ENCODE measurements around the gene QKI. TPM values are rescaled to one million over a fixed set of nuclear protein-coding genes. Genes with fewer than 3 reads are reported as not detected.
"Not testable (repeated sequence)": the region's sequence is repeated elsewhere in the genome, so short reads cannot be mapped to it uniquely, and the experiment has no call there.

The QKI gene
- total RNA-seq, 1 donor from 2014 or later, result 290 TPM

DNA sequence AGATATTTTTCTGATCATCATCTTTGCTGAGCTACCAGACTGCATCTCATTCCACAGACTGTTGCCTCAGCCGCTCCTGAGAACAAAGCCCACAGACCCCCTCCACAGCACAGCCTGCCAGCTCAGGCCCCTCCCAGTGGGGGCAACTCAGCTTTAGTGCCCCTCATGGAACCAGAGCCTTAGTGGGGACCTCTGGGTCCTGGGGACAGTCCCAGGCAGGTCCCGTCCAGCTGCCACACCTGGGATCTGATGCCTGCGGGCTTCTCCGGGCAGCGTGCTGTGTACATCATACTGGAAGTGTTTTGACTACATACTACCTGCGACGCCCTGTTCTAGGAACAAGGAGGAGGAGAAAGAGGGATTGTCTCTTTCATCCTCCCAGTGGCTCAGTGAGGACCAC, 38.3 kb upstream of the QKI start:
- Mint-ChIP-seq H3K4me3 (ENCODE audit: unreplicated experiment) (no peak overlapping the region), H3K27ac (ENCODE audit: unreplicated experiment) (no peak overlapping the region)
- TF ChIP-seq, protein P1, sequence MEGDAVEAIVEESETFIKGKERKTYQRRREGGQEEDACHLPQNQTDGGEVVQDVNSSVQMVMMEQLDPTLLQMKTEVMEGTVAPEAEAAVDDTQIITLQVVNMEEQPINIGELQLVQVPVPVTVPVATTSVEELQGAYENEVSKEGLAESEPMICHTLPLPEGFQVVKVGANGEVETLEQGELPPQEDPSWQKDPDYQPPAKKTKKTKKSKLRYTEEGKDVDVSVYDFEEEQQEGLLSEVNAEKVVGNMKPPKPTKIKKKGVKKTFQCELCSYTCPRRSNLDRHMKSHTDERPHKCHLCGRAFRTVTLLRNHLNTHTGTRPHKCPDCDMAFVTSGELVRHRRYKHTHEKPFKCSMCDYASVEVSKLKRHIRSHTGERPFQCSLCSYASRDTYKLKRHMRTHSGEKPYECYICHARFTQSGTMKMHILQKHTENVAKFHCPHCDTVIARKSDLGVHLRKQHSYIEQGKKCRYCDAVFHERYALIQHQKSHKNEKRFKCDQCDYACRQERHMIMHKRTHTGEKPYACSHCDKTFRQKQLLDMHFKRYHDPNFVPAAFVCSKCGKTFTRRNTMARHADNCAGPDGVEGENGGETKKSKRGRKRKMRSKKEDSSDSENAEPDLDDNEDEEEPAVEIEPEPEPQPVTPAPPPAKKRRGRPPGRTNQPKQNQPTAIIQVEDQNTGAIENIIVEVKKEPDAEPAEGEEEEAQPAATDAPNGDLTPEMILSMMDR (IDR thresholded peaks at IDR 0.05), result no peak

DNA sequence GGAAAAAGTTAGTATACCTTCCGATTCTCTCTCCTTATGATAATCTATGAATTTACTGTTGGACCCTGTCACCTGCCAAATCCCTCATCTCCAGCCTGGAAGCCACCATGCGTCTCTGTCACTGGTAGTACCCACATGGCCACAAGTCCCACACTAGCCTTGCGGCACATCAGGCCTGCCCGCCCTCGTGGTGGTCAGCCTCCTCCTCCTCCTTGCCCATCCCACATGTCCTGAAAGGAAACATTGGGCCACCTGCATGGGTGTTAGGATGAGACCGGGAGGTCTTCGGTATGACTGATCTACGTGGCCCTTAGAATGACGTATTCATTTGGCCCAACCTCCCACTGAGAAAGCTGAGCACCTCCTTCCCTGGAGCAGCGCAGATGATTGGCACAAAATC, 37.0 kb upstream of the QKI start:
- H3K27ac Mint-ChIP-seq (ENCODE audit: unreplicated experiment), result no peak overlapping the region
- no peak overlapping the region for H3K4me3 Mint-ChIP-seq (ENCODE audit: unreplicated experiment)
- H3K36me3 Mint-ChIP-seq (ENCODE audit: unreplicated experiment), result no peaks in the 10 kb centered on the region
- DNase-seq (ENCODE audit: extremely low spot score, unreplicated experiment), result no peak
- TF ChIP-seq, protein P1 (IDR thresholded peaks at IDR 0.05), result no peak
- H3K9me3 Mint-ChIP-seq (ENCODE audit: unreplicated experiment), result no peaks in the 10 kb centered on the region
- no peaks in the 10 kb centered on the region for H3K27me3 Mint-ChIP-seq (ENCODE audit: unreplicated experiment)
- H3K4me1 Mint-ChIP-seq (ENCODE audit: unreplicated experiment), result no peaks in the 10 kb centered on the region

More for the DNA sequence above, 38.3 kb upstream of the QKI start:
- no peak for DNase-seq (ENCODE audit: extremely low spot score, unreplicated experiment)
- Mint-ChIP-seq H3K4me1 (ENCODE audit: unreplicated experiment) (no peaks in the 10 kb centered on the region), H3K36me3 (ENCODE audit: unreplicated experiment) (no peaks in the 10 kb centered on the region), H3K27me3 (ENCODE audit: unreplicated experiment) (no peaks in the 10 kb centered on the region), H3K9me3 (ENCODE audit: unreplicated experiment) (no peaks in the 10 kb centered on the region)

DNA sequence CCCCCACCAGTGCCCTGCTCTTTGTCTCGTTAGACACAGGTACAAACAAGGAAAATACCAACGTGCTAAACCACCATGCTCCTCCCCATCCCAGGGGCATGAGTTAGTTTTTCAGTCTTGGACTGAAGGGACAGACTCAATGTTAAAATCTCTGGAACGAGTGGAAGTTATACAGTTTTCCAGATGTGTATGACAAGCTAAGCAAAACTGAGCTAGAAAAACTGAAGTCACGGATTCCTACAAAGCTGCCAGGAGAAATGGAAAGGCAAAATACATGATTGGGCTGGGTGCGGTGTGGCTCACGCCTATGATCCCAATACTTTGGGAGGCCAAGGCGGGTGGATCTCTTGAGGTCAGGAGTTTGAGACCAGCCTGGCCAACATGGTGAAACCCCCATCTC, 34.3 kb upstream of the QKI start:
- Mint-ChIP-seq H3K4me1 (ENCODE audit: unreplicated experiment) (no peaks in the 10 kb centered on the region), H3K27ac (ENCODE audit: unreplicated experiment) (no peak overlapping the region), H3K4me3 (ENCODE audit: unreplicated experiment) (no peak overlapping the region), H3K27me3 (ENCODE audit: unreplicated experiment) (no peaks in the 10 kb centered on the region), H3K9me3 (ENCODE audit: unreplicated experiment) (no peaks in the 10 kb centered on the region), H3K36me3 (ENCODE audit: unreplicated experiment) (no peaks in the 10 kb centered on the region)
- TF ChIP-seq, protein P1 (IDR thresholded peaks at IDR 0.05), result no peak
- DNase-seq (ENCODE audit: extremely low spot score, unreplicated experiment), result no peak

DNA sequence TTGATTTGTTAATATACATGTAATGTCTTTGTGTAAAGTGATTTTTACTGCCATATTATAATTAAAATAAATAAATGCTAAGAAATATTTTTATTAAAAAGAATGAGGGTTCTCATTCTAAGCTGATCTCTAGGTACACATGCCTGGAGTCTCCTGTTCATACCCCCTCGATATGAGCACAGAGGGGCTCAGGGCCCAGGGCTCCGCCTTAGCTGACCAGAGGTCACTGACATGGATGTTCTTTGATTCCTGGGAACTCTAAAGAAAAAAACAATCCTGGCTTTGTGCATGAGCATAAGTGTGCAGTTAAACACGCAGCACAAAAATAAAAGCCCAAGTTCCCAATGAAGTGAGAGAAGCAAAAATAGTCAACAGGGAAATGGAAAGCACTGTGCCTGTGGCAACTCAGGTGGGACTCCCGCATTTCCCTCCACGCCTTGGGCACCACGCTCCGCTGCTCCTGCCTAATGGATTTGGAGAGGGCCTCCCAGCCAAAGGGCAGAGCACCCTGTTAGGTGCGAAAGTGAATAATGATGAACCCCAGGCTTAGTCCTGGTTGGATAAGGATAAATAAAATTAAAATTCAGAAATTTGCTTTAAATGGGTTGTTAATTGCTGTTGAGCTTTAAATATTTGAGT, 33.3 kb upstream of the QKI start:
- H3K36me3 Mint-ChIP-seq (ENCODE audit: unreplicated experiment), result no peaks in the 10 kb centered on the region
- H3K27ac Mint-ChIP-seq (ENCODE audit: unreplicated experiment), result no peak overlapping the region
- no peak overlapping the region for H3K4me3 Mint-ChIP-seq (ENCODE audit: unreplicated experiment)
- no peaks in the 10 kb centered on the region for H3K9me3 Mint-ChIP-seq (ENCODE audit: unreplicated experiment)
- no peaks in the 10 kb centered on the region for H3K27me3 Mint-ChIP-seq (ENCODE audit: unreplicated experiment)
- TF ChIP-seq, protein P1 (IDR thresholded peaks at IDR 0.05), result no peak
- no peak for DNase-seq (ENCODE audit: extremely low spot score, unreplicated experiment)
- no peaks in the 10 kb centered on the region for H3K4me1 Mint-ChIP-seq (ENCODE audit: unreplicated experiment)

DNA sequence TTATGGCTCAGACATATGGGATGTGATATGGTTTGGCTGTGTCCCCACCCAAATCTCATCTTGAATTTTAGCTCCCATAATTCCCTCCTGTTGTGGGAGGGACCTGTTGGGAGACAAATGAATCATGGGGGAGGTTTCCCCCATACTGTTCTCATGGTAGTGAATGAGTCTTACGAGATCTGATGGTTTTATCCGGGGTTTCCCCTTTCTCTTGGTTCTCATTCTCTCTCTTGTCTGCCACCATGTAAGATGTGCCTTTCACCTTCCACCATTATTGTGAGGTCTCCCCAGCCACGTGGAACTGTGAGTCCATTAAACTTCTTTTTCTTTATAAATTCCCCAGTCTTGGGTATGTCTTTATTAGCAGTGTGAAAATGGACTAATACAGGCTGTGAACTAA, 31.1 kb upstream of the QKI start:
- H3K4me1 Mint-ChIP-seq (ENCODE audit: unreplicated experiment); H3K27me3 Mint-ChIP-seq (ENCODE audit: unreplicated experiment); H3K36me3 Mint-ChIP-seq (ENCODE audit: unreplicated experiment); H3K9me3 Mint-ChIP-seq (ENCODE audit: unreplicated experiment); H3K27ac Mint-ChIP-seq (ENCODE audit: unreplicated experiment); H3K4me3 Mint-ChIP-seq (ENCODE audit: unreplicated experiment); DNase-seq (ENCODE audit: extremely low spot score, unreplicated experiment): not testable (repeated sequence)

DNA sequence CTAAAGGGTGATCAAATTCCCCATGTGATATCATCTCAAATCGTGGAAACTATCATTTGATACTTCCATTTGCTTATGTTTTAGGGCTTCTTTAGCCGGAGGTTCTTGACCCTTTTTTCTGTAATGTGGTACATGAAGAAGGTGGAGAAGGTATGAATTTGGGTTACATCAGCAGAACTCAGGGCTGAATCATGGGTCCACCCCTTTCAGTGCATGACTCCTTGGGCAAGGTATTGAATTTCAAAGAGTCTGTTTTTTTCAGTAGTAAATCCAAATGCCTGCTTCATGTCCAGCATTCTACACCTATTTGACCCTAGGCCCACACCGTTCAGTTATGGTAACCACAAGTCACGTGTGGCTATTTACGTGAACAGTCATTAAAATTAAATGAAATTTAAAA, 30.6 kb upstream of the QKI start:
- H3K36me3 Mint-ChIP-seq (ENCODE audit: unreplicated experiment), result no peaks in the 10 kb centered on the region
- H3K27ac Mint-ChIP-seq (ENCODE audit: unreplicated experiment), result no peak overlapping the region
- no peak for DNase-seq (ENCODE audit: extremely low spot score, unreplicated experiment)
- no peak overlapping the region for H3K4me3 Mint-ChIP-seq (ENCODE audit: unreplicated experiment)
- TF ChIP-seq, protein P1 (IDR thresholded peaks at IDR 0.05), result no peak
- H3K27me3 Mint-ChIP-seq (ENCODE audit: unreplicated experiment), result no peaks in the 10 kb centered on the region
- no peaks in the 10 kb centered on the region for H3K9me3 Mint-ChIP-seq (ENCODE audit: unreplicated experiment)
- peaks cover 9% of the 10 kb centered on the region for H3K4me1 Mint-ChIP-seq (ENCODE audit: unreplicated experiment)

Data from osteocyte (in vitro differentiated cells).